Measurements from ENCODE around the gene PLD1.

PLD1 gene

DNA sequence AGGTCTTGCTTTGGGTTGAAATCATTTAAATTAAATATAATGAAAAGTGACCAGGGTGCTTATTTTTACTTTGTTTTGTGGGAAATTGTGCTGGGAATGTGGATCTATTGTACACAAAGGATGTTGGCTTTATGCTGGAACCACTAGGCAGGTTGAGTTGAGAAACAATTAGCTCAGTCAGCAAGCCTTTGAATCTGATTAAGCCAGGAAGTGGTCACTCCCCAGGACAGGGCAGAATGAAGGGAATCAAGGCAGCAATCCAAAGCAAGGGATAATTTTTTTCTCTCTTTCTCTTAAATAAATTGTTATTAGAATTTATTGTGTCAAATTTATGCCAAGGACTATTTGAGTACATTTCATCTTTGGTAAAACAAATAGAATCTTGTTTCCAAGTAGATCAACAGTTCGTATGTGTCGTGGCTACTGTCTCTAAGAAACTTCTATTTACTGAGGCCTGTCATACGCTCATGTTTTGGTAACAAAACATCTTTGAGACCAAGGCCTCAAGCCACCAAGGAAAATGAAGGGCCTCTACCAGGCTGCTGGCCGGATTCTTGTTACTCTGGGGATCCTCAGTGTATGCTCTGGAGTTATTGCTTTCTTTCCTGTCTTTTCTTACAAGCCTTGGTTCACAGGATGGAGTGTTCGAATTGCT, 32.7 kb upstream of the PLD1 start, which contains the start of gene TMEM212:
Gene TMEM212 (plus strand): TSS at position 486 of the 655 bp plus-strand sequence. CDS start 35 bp downstream, at position 521.
- Mint-ChIP-seq H3K4me1 (ENCODE audit: low read depth) (peaks cover 15% of the 10 kb centered on the region), H3K27me3 (peaks cover 3% of the 10 kb centered on the region), H3K36me3 (no peaks in the 10 kb centered on the region), H3K9me3 (ENCODE audit: low read depth) (no peaks in the 10 kb centered on the region), H3K4me3 (no peak within 1 kb of the TSS), H3K27ac (no peak within 1 kb of the TSS)

DNA sequence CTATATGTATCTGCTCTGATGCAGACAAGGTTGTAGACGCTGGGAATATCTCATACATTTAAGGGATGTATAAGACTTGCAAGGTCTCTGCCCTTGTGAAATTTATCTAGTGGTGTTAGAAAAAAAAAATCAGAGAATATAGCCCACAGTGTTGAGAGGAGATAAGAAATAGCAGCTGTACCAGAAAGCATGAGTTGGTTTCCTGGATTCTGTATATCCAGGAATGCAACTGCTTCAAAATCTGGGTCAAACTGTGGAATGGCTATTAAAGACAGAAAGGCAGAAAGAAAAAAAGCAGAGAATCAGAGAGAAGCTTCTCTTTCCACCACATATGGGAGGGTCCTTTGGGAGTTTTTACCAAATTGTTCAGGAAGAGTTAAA, 31.3 kb upstream of the PLD1 start:
- Mint-ChIP-seq H3K9me3 (ENCODE audit: low read depth) (no peaks in the 10 kb centered on the region), H3K36me3 (no peaks in the 10 kb centered on the region), H3K4me1 (ENCODE audit: low read depth) (peaks cover 9% of the 10 kb centered on the region), H3K4me3 (no peak overlapping the region), H3K27ac (no peak overlapping the region), H3K27me3 (peaks cover 3% of the 10 kb centered on the region)

DNA sequence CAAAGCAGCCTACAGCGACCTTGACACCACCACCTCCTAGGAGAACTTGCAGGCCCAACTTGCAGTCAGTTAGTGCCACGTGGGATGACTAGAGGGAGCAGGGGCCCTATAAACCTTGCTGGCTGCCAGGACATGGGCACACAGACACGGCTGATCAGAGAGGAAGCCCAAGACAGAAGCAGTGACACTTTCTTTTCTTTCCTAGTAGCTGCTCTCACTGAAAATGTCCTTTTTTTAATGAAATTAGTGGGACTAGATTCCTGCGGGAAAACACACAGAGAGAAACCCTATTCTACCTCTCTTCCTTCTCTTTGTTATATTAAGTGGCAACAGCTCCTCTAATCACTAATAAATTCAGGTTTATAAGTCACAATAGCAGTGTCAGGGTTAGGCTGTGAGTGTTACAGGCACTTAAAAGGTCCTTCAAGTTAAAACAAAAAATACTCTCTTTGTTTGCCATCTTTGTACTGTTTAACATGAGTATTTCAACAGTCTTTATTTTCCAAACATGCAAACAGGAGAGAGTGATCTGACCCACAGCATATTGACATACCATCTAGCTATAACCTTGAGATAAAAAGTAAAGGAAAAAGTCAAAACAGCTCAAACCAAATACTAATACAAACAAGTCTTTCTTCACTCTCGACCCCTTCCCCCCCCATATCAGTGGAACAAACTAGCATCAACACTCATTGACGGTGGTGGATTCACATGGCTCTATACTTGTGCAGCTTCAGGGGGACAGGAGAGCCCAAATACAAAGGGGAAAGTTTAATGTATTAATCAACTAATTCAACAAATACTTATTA, 30.7 kb upstream of the PLD1 start:
- no peaks in the 10 kb centered on the region for H3K9me3 Mint-ChIP-seq (ENCODE audit: low read depth)
- H3K27me3 Mint-ChIP-seq = peaks cover 4% of the 10 kb centered on the region
- H3K4me3 Mint-ChIP-seq = no peak overlapping the region
- peaks cover 3% of the 10 kb centered on the region for H3K4me1 Mint-ChIP-seq (ENCODE audit: low read depth)
- H3K27ac Mint-ChIP-seq = no peak overlapping the region
- no peaks in the 10 kb centered on the region for H3K36me3 Mint-ChIP-seq

GRCh38 chr3:171840445-171840810, 30.1 kb upstream of the PLD1 start:
- H3K27ac Mint-ChIP-seq = no peak overlapping the region
- peaks cover 4% of the 10 kb centered on the region for H3K27me3 Mint-ChIP-seq
- H3K36me3 Mint-ChIP-seq = no peaks in the 10 kb centered on the region
- no peaks in the 10 kb centered on the region for H3K4me1 Mint-ChIP-seq (ENCODE audit: low read depth)
- H3K9me3 Mint-ChIP-seq (ENCODE audit: low read depth) = no peaks in the 10 kb centered on the region
- H3K4me3 Mint-ChIP-seq = no peak overlapping the region

GRCh38 chr3:171839270-171839669, 29.0 kb upstream of the PLD1 start:
- Mint-ChIP-seq H3K4me3 (no peak overlapping the region), H3K27me3 (peaks cover 4% of the 10 kb centered on the region), H3K27ac (no peak overlapping the region), H3K4me1 (ENCODE audit: low read depth) (no peaks in the 10 kb centered on the region), H3K36me3 (no peaks in the 10 kb centered on the region), H3K9me3 (ENCODE audit: low read depth) (no peaks in the 10 kb centered on the region)

DNA sequence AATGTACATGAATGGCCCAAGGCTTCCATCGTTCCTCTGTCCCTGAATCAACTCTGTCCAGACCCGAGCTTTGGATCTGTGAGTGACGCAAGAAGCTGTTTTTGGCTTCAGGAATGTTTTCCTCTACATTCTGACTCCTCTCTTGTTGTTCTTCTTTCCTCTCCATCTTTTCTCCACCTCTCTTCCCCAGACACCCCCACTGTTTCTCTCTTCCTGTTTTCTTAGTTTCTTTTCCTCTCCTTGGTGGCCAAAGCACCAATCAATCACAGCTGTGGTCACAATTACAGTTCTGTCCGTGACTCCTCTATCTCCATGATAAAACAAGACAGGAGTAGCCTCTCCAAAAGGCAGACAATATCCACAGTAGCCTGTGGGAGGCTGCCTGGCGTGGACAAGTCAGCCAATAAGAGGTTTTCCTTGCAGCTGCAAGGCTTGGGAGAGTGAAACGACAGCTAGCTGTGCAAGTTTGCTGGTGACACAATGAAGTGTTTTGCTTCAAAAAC, 28.0 kb upstream of the PLD1 start:
- Mint-ChIP-seq H3K36me3 (no peaks in the 10 kb centered on the region), H3K4me3 (no peak overlapping the region), H3K4me1 (ENCODE audit: low read depth) (no peaks in the 10 kb centered on the region), H3K27ac (no peak overlapping the region), H3K27me3 (peaks cover 4% of the 10 kb centered on the region), H3K9me3 (ENCODE audit: low read depth) (no peaks in the 10 kb centered on the region)

DNA sequence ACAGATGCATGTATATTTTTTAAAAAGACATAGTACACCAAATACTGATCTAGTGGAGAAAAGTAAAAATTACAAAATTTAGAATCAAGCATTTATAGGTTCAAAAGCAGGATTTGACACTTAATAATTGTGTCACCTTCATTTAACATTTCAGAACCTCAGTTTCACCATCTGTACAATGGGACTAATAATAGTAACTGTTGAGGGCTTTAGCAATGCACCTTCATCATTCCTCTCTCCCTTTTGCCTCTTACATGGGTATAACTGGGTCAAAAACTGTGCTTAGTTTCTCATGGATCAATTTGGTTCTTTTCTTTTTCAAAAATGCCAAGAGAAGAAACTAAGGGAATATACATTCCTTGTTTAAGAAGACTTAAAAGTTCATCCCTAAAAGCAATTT, 27.4 kb upstream of the PLD1 start:
- no peaks in the 10 kb centered on the region for H3K36me3 Mint-ChIP-seq
- no peak overlapping the region for H3K4me3 Mint-ChIP-seq
- no peaks in the 10 kb centered on the region for H3K4me1 Mint-ChIP-seq (ENCODE audit: low read depth)
- H3K9me3 Mint-ChIP-seq (ENCODE audit: low read depth) = no peaks in the 10 kb centered on the region
- H3K27ac Mint-ChIP-seq = no peak overlapping the region
- H3K27me3 Mint-ChIP-seq = peaks cover 4% of the 10 kb centered on the region

GRCh38 chr3:171836855-171837254, 26.6 kb upstream of the PLD1 start:
- H3K9me3 Mint-ChIP-seq (ENCODE audit: low read depth) = no peaks in the 10 kb centered on the region

DNA sequence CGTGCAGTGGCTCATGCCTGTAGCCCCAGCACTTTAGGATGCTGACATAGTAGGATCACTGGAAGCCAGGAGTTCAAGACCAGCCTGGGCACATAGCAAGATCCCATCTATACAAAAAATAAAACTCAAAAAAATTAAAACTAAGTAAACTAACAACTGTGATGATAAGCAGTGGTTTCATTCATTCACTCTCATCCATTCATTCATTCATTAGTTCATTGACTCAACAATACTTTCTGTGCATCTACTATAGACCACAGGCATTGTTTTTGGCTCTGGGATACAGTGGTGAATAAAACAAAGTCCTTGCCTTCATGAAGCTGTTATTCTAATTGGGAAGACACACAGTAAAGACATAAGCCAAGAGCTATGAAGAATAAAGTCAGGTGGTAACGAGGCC, 25.3 kb upstream of the PLD1 start:
- H3K9me3 Mint-ChIP-seq (ENCODE audit: low read depth) = no peaks in the 10 kb centered on the region
- no peaks in the 10 kb centered on the region for H3K4me1 Mint-ChIP-seq (ENCODE audit: low read depth)
- H3K27me3 Mint-ChIP-seq = peaks cover 6% of the 10 kb centered on the region
- H3K27ac Mint-ChIP-seq = no peak overlapping the region
- H3K4me3 Mint-ChIP-seq = no peak overlapping the region
- no peaks in the 10 kb centered on the region for H3K36me3 Mint-ChIP-seq

More at GRCh38 chr3:171836855-171837254, 26.6 kb upstream of the PLD1 start:
- Mint-ChIP-seq H3K4me3 (no peak overlapping the region), H3K27me3 (peaks cover 4% of the 10 kb centered on the region), H3K36me3 (no peaks in the 10 kb centered on the region), H3K27ac (no peak overlapping the region), H3K4me1 (ENCODE audit: low read depth) (no peaks in the 10 kb centered on the region)

DNA sequence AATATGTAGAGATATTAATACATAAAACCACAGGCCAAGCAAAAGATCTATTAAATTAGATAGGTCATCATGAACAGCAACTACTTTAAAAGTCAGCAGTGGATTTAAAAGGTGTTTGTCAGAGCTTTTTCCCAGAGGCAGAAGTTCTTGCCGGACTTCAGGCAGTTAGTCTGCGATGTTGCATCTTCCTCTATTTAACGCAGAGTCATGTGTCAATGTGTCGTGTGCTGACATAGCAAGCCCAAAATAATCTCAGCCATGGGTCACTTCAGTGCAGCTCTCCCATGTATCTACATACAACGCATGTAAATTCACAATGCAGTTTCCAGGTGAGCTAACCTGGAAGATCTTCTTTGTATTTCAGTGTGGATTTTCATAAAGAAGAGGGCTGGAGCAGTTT, 24.8 kb upstream of the PLD1 start:
- no peaks in the 10 kb centered on the region for H3K36me3 Mint-ChIP-seq
- H3K9me3 Mint-ChIP-seq (ENCODE audit: low read depth) = no peaks in the 10 kb centered on the region
- no peak overlapping the region for H3K4me3 Mint-ChIP-seq
- H3K4me1 Mint-ChIP-seq (ENCODE audit: low read depth) = no peaks in the 10 kb centered on the region
- peaks cover 6% of the 10 kb centered on the region for H3K27me3 Mint-ChIP-seq
- no peak overlapping the region for H3K27ac Mint-ChIP-seq

DNA sequence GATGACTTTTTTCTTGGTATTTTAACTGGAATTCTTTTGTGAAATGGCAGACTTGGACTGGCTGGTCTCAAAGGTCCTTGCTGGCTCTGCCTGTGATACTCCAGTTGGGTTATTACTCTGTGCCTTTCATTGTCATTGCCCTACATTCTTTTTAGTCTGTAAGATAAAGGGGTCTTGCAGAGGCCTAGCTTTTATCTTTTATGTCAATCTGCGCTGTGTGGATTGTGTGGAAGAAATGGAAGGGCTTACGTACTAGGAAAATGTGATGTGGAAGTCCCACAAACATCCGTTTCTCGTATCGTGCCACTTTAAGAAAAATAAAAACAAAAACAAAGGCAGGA, 24.1 kb upstream of the PLD1 start:
- H3K27ac Mint-ChIP-seq = no peak overlapping the region
- no peaks in the 10 kb centered on the region for H3K4me1 Mint-ChIP-seq (ENCODE audit: low read depth)
- H3K9me3 Mint-ChIP-seq (ENCODE audit: low read depth) = no peaks in the 10 kb centered on the region
- H3K27me3 Mint-ChIP-seq = peaks cover 3% of the 10 kb centered on the region
- no peaks in the 10 kb centered on the region for H3K36me3 Mint-ChIP-seq
- no peak overlapping the region for H3K4me3 Mint-ChIP-seq

DNA sequence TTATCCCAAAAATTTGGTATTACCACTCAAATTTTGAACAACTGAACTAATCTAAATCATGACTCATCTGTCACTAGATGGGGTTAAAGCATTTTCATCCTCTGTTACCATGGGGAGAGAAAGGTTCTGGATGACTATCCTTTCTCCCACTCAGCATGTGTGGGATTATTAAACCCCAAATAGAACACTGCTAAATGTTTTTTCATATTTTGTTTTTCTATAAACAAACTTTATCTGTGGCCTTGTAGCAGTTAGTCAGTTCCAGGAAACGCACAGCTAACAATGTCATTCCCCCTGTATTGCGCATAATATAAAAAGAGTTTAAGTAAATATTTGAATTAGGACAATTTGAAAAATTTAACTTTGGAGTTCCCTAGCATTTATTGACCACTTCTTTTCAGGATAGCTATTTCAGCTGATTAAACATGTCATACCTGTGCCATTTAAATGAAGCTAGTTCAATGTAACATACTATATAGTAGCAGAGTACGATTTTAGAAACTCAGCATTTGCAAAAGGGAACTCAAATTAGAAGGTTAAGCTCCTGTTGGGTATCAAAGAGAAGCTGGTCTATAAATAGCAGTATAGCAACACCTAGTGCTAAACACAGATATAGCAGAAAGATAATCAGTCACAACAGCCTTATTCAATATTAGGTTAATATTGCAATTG, 23.6 kb upstream of the PLD1 start:
- no peaks in the 10 kb centered on the region for H3K4me1 Mint-ChIP-seq (ENCODE audit: low read depth)
- H3K27me3 Mint-ChIP-seq = peaks cover 4% of the 10 kb centered on the region
- H3K27ac Mint-ChIP-seq = no peak overlapping the region
- H3K9me3 Mint-ChIP-seq (ENCODE audit: low read depth) = no peaks in the 10 kb centered on the region
- H3K36me3 Mint-ChIP-seq = no peaks in the 10 kb centered on the region
- no peak overlapping the region for H3K4me3 Mint-ChIP-seq

DNA sequence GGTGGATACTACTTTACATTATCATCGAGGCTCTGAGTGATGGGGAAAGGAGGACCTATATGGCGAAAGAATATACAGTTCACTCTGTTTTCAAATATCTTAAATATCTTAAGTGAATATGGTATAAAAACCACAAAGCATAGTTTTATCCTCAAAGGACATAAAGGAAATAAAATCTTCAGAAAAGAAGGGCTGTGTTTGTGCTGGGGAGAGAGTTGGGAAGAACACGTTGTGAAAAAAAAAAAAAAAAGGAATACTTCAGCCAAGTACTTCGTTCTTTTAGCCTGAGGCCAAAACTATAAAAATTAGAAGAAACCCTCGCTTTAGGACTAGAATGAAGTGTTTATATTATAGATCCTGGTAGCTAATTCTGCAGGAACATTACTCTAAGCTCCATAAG, 22.7 kb upstream of the PLD1 start:
- Mint-ChIP-seq H3K9me3 (ENCODE audit: low read depth) (no peaks in the 10 kb centered on the region), H3K27me3 (peaks cover 7% of the 10 kb centered on the region), H3K27ac (no peak overlapping the region), H3K4me3 (no peak overlapping the region), H3K4me1 (ENCODE audit: low read depth) (no peaks in the 10 kb centered on the region), H3K36me3 (no peaks in the 10 kb centered on the region)

- H3K4me1 Mint-ChIP-seq (ENCODE audit: low read depth) = no peaks in the 10 kb centered on the region
- no peak overlapping the region for H3K27ac Mint-ChIP-seq
- H3K36me3 Mint-ChIP-seq = no peaks in the 10 kb centered on the region
- no peaks in the 10 kb centered on the region for H3K9me3 Mint-ChIP-seq (ENCODE audit: low read depth)
- no peak overlapping the region for H3K4me3 Mint-ChIP-seq
- peaks cover 9% of the 10 kb centered on the region for H3K27me3 Mint-ChIP-seq
Measured at GRCh38 chr3:171831936-171832335, 21.7 kb upstream of the PLD1 start.

DNA sequence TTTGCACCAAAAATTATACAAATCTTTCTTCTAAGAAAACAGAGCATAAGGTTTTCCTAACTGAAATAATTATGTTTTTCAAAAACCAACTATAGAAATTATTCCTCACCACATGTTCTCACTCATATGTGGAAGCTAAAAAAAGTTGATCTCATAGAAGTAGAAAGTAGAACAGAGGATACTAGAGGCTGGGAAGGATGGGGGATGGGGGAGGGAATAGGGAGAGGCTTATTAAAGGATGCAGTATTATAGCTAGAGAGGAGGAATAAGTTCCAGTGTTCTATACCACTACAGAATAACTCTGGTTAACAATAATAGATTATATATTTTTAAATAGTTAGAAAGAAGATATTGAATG, 20.2 kb upstream of the PLD1 start:
- peaks cover 8% of the 10 kb centered on the region for H3K27me3 Mint-ChIP-seq
- no peaks in the 10 kb centered on the region for H3K4me1 Mint-ChIP-seq (ENCODE audit: low read depth)

More for the DNA sequence above, 20.2 kb upstream of the PLD1 start:
- no peaks in the 10 kb centered on the region for H3K9me3 Mint-ChIP-seq (ENCODE audit: low read depth)
- no peak overlapping the region for H3K27ac Mint-ChIP-seq
- H3K4me3 Mint-ChIP-seq = no peak overlapping the region
- no peaks in the 10 kb centered on the region for H3K36me3 Mint-ChIP-seq
